GM12878 (cell line): ENCODE results near the gene MAGIX. TPM values are rescaled to one million over a fixed set of nuclear protein-coding genes. Genes with fewer than 3 reads are reported as not detected.

Experiments
- ATF2 ChIP-seq: IDR thresholded peaks from 2 replicates; pipeline ENCODE4 v1.6.1; 2012; ENCODE audit warnings: low read length, inconsistent platforms
- ATF3 ChIP-seq: IDR thresholded peaks from 2 replicates; pipeline ENCODE4 v1.6.1; 2011; ENCODE audit warnings: low read depth, mild to moderate bottlenecking, low read length, moderate library complexity, borderline replicate concordance; ENCODE audit errors: extremely low read depth
- ATF7 ChIP-seq: fragments of 450-650 bp; IDR thresholded peaks from 2 replicates; pipeline ENCODE4 v1.6.1; 2016; ENCODE audit warnings: low read depth, mild to moderate bottlenecking
- CEBPB ChIP-seq, 2 experiments: fragments of 150-350 bp in 1 of 2; IDR thresholded peaks; 2 replicates each; pipeline ENCODE4 v1.6.1; 2012 to 2014; ENCODE audit warnings: low read depth in 2 of 2, low read length in 2 of 2, borderline replicate concordance in 1 of 2, inconsistent platforms in 1 of 2
- FOXK2 ChIP-seq: fragments of 450-650 bp; IDR thresholded peaks from 2 replicates; pipeline ENCODE4 v1.6.1; 2017; ENCODE audit warnings: mild to moderate bottlenecking, moderate library complexity
- HCFC1 ChIP-seq: fragments of 150-350 bp; IDR thresholded peaks from 2 replicates; pipeline ENCODE4 v1.6.1; 2014; ENCODE audit warnings: low read length
- IRF4 ChIP-seq: IDR thresholded peaks from 2 replicates; pipeline ENCODE4 v1.6.1; 2011; ENCODE audit warnings: low read depth, low read length
- KAT2A ChIP-seq: conservative IDR thresholded peaks from 2 replicates; pipeline ENCODE4 v1.6.1; 2011; ENCODE audit warnings: low read depth, low read length; ENCODE audit not compliant: control insufficient read depth
- MYB ChIP-seq: fragments of 150-350 bp; IDR thresholded peaks from 2 replicates; pipeline ENCODE4 v1.6.1; 2014; ENCODE audit warnings: mild to moderate bottlenecking, low read depth, low read length, borderline replicate concordance
- PML ChIP-seq: IDR thresholded peaks from 2 replicates; pipeline ENCODE4 v1.6.1; 2012; ENCODE audit warnings: low read length, inconsistent platforms
- RCOR1 ChIP-seq: conservative IDR thresholded peaks from 2 replicates; pipeline ENCODE4 v1.6.1; 2012; ENCODE audit warnings: low read depth, low read length, improper control_type of control experiment
- RELA ChIP-seq: fragments of 450-650 bp; IDR thresholded peaks from 2 replicates; pipeline ENCODE4 v1.8.0; 2014; ENCODE audit warnings: borderline replicate concordance; ENCODE audit not compliant: partially characterized antibody
- REST ChIP-seq: IDR thresholded peaks from 2 replicates; pipeline ENCODE4 v1.6.1; 2012; ENCODE audit warnings: mild to moderate bottlenecking, low read depth, low read length
- RUNX3 ChIP-seq: IDR thresholded peaks from 2 replicates; pipeline ENCODE4 v1.6.1; 2012; ENCODE audit warnings: low read length, inconsistent platforms
- SIX5 ChIP-seq: IDR thresholded peaks from 2 replicates; pipeline ENCODE4 v1.6.1; 2011; ENCODE audit warnings: mild to moderate bottlenecking, low read depth, low read length, moderate library complexity; ENCODE audit not compliant: severe bottlenecking
- SREBF1 ChIP-seq: IDR thresholded peaks from 2 replicates; pipeline ENCODE4 v1.6.1; 2012; ENCODE audit warnings: mild to moderate bottlenecking, low read length
- SRF ChIP-seq, 2 experiments: IDR thresholded peaks; 2 replicates each; pipeline ENCODE4 v1.6.1; 2011; ENCODE audit warnings: low read depth in 2 of 2, low read length in 2 of 2, mild to moderate bottlenecking in 1 of 2, moderate library complexity in 1 of 2
- YBX1 ChIP-seq: fragments of 450-650 bp; IDR thresholded peaks from 2 replicates; pipeline ENCODE4 v1.6.1; 2016; ENCODE audit warnings: antibody characterized with exemption
- ZNF622 ChIP-seq: fragments of 450-650 bp; IDR thresholded peaks from 2 replicates; pipeline ENCODE4 v1.6.1; 2017; ENCODE audit warnings: mild to moderate bottlenecking, inconsistent platforms
- polyA plus RNA-seq, 11 experiments: library from polyadenylated mRNA; depleted of rRNA in 4 of 11; unstranded in 6 of 11; stranded (reverse) in 5 of 11; fragments of >200 nt; fragmentation: Nextera tagmentation in 4 of 11; fragmentation: Illumina TruSeq in 1 of 11; extraction: Ambion mirVana in 4 of 11; extraction: Trizol in 1 of 11; gene quantifications; 1 replicate in 1 of 11; 2 replicates in 10 of 11; pipeline versions ENCODE4 v1.2.1 to v1.2.3, GENCODE V29; 2011 to 2016; ENCODE audit warnings: inconsistent platforms in 2 of 11, missing spikeins in 2 of 11, low read depth in 1 of 11
- total RNA-seq, 4 experiments: library from RNA; depleted of rRNA in 3 of 4; stranded (reverse); fragments of >200 nt in 3 of 4; fragmentation: Illumina TruSeq in 1 of 4; extraction: Trizol in 1 of 4; gene quantifications; 2 replicates each; pipeline versions ENCODE4 v1.2.1 to v1.2.3, GENCODE V29; 2013 to 2021
- TF ChIP-seq, protein P1 (sequence below): fragments of 450-650 bp; IDR thresholded peaks from 2 replicates; pipeline ENCODE4 v1.6.1; 2018; ENCODE audit warnings: mild to moderate bottlenecking, low read depth, moderate library complexity; ENCODE audit not compliant: partially characterized antibody

The MAGIX gene
- total and polyA plus RNA-seq, 10 of the 15 experiments (the other 5 are each of a cell fraction or from before 2014, with no cell fraction given): 0.03 to 2.5 (median 0.82) TPM

DNA sequence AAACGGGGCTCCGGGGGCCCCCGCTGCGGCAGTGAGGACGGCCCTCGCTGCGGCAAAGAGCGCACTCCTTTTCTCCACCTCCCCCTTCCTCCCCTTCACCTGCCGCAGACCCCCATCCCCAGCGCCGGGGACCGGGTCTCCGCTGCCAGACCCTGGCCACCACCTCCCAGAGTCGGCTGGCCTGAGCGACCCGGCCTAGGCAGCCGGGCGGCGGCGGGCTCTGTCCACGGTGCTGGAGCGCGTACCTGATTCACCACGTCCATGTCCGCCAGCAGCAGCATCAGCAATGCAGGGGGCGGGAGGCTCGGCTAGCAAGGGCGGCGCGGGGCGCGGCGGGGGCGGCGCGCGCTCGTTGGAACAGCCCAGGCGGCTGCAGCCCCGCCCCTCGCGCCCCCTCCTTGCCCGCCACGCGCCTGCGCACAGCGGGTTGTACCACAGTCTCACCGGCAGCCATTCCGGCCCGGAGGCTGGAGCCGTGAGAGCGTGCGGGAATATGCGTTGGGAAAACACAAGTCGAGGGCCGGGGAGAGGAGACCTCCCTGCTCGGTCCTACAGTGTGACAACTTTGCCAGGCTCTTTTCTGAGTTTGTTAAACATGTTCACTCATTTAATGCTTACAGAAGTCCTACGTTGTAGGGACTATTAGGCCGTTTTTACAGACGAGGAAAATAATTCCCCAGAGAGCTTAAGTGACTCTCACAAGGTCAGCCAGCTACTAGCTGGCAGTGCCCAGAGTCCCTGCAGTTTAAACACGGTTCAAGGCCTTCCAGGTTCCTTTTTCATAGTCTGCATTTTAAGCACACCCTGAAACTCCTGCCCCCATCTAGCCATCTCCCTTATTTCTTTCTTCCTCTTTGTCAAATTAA lies 37.6 kb downstream of the MAGIX start, which contains the start of gene SYP (continued):
- no peak for TF ChIP-seq SREBF1
- TF ChIP-seq KAT2A: 0 out of 2 replicates have a peak, but pooled peaks have one; percentile 21
- 0 out of 2 replicates have a peak, but pooled peaks have one; percentile 79 for TF ChIP-seq RCOR1
- TF ChIP-seq FOXK2: no peak
- no peak for TF ChIP-seq ATF3
- no peak for TF ChIP-seq ZNF622
- TF ChIP-seq, protein P1, sequence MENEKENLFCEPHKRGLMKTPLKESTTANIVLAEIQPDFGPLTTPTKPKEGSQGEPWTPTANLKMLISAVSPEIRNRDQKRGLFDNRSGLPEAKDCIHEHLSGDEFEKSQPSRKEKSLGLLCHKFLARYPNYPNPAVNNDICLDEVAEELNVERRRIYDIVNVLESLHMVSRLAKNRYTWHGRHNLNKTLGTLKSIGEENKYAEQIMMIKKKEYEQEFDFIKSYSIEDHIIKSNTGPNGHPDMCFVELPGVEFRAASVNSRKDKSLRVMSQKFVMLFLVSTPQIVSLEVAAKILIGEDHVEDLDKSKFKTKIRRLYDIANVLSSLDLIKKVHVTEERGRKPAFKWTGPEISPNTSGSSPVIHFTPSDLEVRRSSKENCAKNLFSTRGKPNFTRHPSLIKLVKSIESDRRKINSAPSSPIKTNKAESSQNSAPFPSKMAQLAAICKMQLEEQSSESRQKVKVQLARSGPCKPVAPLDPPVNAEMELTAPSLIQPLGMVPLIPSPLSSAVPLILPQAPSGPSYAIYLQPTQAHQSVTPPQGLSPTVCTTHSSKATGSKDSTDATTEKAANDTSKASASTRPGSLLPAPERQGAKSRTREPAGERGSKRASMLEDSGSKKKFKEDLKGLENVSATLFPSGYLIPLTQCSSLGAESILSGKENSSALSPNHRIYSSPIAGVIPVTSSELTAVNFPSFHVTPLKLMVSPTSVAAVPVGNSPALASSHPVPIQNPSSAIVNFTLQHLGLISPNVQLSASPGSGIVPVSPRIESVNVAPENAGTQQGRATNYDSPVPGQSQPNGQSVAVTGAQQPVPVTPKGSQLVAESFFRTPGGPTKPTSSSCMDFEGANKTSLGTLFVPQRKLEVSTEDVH: no peak
- no peak for TF ChIP-seq SIX5
- TF ChIP-seq SRF (IDR thresholded peaks at IDR 0.05; ENCODE audit: low read depth in 2 of 2, low read length in 2 of 2): no peak
- TF ChIP-seq IRF4: no peak
- TF ChIP-seq PML: 0 out of 2 replicates have a peak, but pooled peaks have one; percentile 56
- TF ChIP-seq YBX1: no peak
- no peak for TF ChIP-seq CEBPB (IDR thresholded peaks at IDR 0.05; ENCODE audit: borderline replicate concordance in 1 of 2, low read depth in 2 of 2, low read length in 2 of 2)
- no peak for TF ChIP-seq HCFC1
- no peak for TF ChIP-seq ATF7
- no peak for TF ChIP-seq RUNX3
- TF ChIP-seq ATF2: no peak
- TF ChIP-seq RELA: no peak
- peak; percentile 98 for TF ChIP-seq REST
- no peak for TF ChIP-seq MYB
